HUES48 (cell line): Measurements from ENCODE around the gene CCND3.

Experiments
- H3K27ac ChIP-seq: one replicate; pipeline ENCODE4 v1.7.0; 2013; ENCODE audit warnings: low read depth, low read length, inconsistent platforms
- H3K27me3 ChIP-seq: 2 replicates; pipeline ENCODE4 v1.6.1; 2013; ENCODE audit warnings: mild to moderate bottlenecking, low read length; ENCODE audit not compliant: control insufficient read depth, insufficient read depth
- H3K36me3 ChIP-seq: 2 replicates; pipeline ENCODE4 v1.6.1; 2013; ENCODE audit warnings: low read length; ENCODE audit not compliant: control insufficient read depth, insufficient read depth
- H3K4me1 ChIP-seq: 2 replicates; pipeline ENCODE4 v1.6.1; 2013; ENCODE audit warnings: mild to moderate bottlenecking, low read length; ENCODE audit not compliant: control insufficient read depth, insufficient read depth
- H3K4me3 ChIP-seq: 2 replicates; pipeline ENCODE4 v1.5.1; 2013; ENCODE audit warnings: mild to moderate bottlenecking, low read depth, low read length
- H3K9ac ChIP-seq: 2 replicates; pipeline ENCODE4 v1.6.1; 2013; ENCODE audit warnings: mild to moderate bottlenecking, low read depth, low read length, moderate library complexity
- H3K9me3 ChIP-seq: 2 replicates; pipeline ENCODE4 v1.6.1; 2013; ENCODE audit warnings: low read length; ENCODE audit not compliant: control insufficient read depth, insufficient read depth

Gene CCND3

DNA sequence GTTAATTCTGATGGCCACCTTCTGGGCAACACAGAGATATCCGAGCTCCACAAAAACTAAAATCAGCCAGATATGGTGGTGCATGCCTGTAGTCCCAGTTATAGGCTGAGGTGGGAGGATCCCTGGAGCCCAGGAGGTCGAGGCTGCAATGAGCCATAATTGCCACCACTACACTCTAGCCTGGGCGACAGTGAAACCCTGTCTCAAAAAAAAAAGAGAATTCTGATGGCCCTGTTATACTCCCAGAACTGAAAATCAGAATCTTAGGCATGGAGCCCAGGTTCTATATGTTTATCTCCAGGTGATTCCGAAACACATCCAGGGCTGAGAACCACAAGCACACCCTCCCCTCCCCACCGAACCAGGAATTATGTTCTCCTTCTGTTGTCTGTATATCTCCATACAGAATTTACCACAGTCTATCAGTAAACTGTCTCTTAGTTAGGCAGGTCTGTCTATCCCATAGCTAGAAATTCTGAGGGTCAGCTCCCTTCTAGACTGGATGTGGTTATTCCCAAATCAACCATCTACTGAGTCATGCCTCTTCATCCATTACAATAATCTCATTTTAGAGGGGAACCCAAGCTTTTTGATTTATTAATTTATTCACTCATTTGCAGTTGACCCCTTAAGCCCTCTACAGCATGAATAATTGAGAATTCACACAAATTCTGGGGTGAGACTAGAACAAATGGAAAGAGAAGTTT is 24.8 kb upstream of the CCND3 start:
- Histone ChIP-seq H3K27ac (peak overlapping the region; percentile 94), H3K9ac (peak overlapping the region; percentile 44), H3K36me3 (no peaks in the 10 kb centered on the region), H3K4me1 (peaks cover 40% of the 10 kb centered on the region), H3K27me3 (no peaks in the 10 kb centered on the region), H3K4me3 (no peak overlapping the region), H3K9me3 (no peaks in the 10 kb centered on the region)

DNA sequence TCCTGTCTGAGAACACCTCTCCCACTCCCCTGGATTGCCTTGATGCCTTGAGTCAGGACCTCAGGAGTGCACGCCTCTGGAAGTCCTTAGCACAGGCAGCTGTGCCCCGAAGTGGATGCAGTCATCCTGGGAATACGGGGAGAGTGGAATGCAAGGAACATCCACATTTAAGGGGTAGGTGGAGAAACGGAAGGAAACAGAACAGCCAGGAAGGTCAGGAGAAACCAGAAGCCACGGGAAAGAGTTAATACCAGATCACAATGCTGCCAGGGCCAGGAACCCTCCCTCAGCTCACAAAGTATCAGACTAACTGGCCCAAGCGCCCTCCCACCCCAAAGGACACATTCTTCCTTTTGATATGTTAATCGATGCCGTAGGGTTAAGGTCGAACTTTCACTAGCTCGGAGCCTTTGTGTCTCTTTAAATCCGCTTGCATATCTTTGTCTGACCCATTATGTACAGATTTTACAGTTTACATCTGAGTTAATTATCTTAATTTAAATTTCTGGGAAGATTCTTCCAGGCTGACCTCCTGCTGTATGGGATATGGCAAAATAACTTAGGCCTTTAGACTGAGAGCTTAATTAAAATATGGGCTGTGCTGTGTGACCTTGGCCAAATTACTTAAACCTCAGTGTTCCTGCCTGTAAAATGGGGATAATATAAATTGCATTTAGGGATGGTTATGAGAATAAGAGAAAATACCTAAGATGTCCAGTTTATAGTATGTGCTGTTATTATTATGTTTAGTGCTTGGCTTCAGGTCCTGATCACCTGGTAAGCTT is 24.0 kb upstream of the CCND3 start:
- H3K4me1 ChIP-seq: peaks cover 40% of the 10 kb centered on the region
- no peaks in the 10 kb centered on the region for H3K36me3 ChIP-seq
- H3K27ac ChIP-seq: peak overlapping the region; percentile 94
- H3K9ac ChIP-seq: peak overlapping the region; percentile 45; the same call in 1 of the 2 replicates
- H3K27me3 ChIP-seq: no peaks in the 10 kb centered on the region
- H3K9me3 ChIP-seq: no peaks in the 10 kb centered on the region
- peak overlapping the region; percentile 39; the same call in 1 of the 2 replicates for H3K4me3 ChIP-seq

DNA sequence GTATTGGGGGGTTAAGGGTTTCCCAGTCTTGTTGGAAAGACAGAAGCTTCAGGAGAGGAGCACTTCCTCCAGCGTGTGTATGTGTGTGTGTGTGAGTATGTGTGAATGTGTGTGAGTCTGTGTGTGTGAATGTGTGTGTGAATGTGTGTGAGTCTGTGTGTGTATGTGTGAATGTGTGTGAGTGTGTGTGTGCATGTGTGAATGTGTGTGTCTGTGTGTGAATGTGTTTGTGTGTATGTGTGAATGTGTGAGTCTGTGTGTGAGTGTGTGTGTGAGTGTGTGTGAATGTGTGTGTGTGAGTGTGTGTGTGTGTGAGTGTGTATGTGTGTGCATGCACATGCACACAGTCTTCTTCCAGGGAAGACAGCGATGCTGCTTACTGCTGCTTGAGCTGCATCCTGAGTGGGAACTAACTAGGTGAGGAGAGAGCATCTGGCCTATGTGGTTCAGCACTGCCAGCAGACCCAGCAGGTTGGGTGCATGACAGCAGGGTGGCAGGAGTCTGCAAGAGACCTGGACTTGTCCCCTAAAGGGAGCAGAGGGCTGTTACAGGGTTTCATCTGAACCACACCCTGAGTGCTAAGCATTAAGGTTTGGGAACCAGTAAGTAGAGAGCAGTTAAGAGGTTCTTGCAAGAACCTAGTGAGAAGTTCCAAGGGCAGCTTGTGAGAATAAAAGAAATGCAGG is 22.7 kb upstream of the CCND3 start:
- Histone ChIP-seq H3K9ac (no peak overlapping the region), H3K36me3 (no peaks in the 10 kb centered on the region), H3K4me1 (peaks cover 40% of the 10 kb centered on the region), H3K4me3 (no peak overlapping the region), H3K27me3 (no peaks in the 10 kb centered on the region), H3K9me3 (no peaks in the 10 kb centered on the region), H3K27ac (no peak overlapping the region)

DNA sequence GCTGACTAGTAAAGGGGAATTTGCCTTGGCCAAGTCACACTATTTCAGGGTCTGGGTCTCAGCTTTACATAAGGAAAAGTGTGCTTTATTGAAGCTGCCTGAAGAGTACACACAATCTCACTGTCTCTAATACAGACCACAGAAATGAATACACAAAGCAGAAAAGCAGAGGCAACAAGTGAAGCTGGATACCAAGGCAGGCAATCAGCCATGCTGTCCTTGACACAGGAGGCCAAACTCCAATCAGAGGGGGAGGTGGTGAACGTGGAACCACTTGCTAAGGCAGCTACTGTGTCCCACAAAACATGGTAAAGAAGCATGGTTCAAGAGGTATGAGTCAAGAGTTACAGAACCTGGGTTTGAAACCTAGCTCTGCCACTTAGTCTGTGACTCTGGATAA is 21.8 kb upstream of the CCND3 start:
- no peak overlapping the region for H3K9ac ChIP-seq
- H3K27me3 ChIP-seq: no peaks in the 10 kb centered on the region
- H3K4me1 ChIP-seq: peaks cover 40% of the 10 kb centered on the region
- H3K9me3 ChIP-seq: no peaks in the 10 kb centered on the region
- no peak overlapping the region for H3K27ac ChIP-seq
- no peaks in the 10 kb centered on the region for H3K36me3 ChIP-seq
- no peak overlapping the region for H3K4me3 ChIP-seq

DNA sequence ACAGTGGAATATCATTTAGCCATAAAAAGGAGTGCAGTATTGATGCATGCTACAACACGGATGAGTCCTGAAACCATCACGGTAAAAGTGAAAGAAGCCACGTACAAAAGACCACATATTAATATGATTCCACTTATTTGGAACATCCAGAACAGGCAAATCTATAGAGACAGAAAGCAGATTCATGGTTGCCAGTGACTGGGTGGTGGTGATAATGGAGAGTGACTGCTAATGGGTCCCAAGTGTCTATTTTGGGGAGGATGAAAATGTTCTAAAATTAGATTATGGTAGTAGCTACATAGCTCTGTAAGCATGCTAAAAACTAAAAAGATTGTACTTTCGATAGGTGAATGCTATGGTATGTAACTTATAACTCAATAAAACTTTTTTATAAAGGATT is 18.4 kb upstream of the CCND3 start:
- H3K27me3 ChIP-seq: no peaks in the 10 kb centered on the region
- H3K9me3 ChIP-seq: no peaks in the 10 kb centered on the region
- no peak overlapping the region for H3K27ac ChIP-seq
- H3K4me3 ChIP-seq: no peak overlapping the region
- H3K9ac ChIP-seq: no peak overlapping the region
- H3K4me1 ChIP-seq: peaks cover 12% of the 10 kb centered on the region
- H3K36me3 ChIP-seq: no peaks in the 10 kb centered on the region

DNA sequence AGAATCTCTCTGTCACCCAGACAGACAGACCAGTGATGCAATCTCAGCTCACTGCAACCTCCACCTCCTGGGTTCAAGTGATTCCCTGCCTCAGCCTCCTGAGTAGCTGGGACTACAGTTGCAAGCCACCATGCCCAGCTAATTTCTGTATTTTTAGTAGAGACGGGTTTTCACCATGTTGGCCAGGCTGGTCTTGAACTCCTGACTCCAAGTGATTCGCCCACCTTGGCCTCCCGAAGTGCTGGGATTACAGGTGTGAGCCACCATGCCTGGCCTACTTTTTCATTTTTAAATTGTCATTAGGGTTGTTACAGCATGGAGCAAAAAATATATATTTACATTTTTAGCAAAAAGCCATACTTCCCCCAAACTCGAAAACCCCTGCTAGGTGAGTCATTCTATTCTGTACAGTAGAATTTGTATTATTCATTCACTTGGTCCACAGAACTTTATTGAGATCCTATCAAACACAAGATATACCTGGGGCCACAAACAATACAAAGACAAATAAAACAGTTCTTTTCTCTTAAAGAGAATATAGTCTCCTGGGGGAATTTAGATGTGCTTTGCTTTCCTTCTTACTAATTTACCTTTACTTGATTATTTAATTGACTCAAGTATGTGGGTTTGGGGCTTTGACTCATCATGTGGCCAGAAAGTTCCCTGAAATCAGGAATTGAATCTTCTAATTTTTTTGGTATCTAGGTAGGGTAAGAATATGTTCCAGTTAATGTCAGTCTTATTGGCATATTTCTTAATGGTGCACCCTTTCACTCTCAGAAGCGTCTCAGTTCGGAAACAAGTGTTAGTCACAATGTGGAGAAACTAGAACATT is 16.6 kb upstream of the CCND3 start:
- Histone ChIP-seq H3K9ac (no peak overlapping the region), H3K27ac (no peak overlapping the region), H3K4me1 (no peaks in the 10 kb centered on the region)

DNA sequence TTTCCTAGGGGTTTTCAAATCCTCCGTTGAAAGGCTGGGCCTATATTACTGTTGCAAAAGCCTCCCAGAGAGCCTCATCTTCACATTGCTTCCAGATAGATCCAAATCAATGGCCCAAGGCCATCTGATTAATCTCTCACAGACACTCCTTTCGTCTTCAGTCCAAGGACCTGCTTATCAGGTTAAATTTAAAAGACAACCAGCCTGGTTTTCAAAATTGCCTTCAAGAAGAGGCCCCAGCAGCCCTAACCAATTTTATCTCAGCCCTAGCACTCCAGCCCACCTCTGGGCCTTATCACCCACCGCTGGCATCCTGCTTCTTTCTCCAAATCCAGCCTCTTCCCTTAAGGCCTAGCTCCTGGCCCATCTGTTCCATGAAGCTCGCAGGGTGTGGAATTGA is 15.5 kb upstream of the CCND3 start:
- Histone ChIP-seq H3K4me1 (no peaks in the 10 kb centered on the region), H3K9ac (no peak overlapping the region), H3K27ac (no peak overlapping the region), H3K27me3 (no peaks in the 10 kb centered on the region), H3K4me3 (no peak overlapping the region), H3K36me3 (no peaks in the 10 kb centered on the region), H3K9me3 (no peaks in the 10 kb centered on the region)

More for the DNA sequence above, 16.6 kb upstream of the CCND3 start:
- no peaks in the 10 kb centered on the region for H3K27me3 ChIP-seq
- H3K36me3 ChIP-seq: no peaks in the 10 kb centered on the region
- no peak overlapping the region for H3K4me3 ChIP-seq
- no peaks in the 10 kb centered on the region for H3K9me3 ChIP-seq

DNA sequence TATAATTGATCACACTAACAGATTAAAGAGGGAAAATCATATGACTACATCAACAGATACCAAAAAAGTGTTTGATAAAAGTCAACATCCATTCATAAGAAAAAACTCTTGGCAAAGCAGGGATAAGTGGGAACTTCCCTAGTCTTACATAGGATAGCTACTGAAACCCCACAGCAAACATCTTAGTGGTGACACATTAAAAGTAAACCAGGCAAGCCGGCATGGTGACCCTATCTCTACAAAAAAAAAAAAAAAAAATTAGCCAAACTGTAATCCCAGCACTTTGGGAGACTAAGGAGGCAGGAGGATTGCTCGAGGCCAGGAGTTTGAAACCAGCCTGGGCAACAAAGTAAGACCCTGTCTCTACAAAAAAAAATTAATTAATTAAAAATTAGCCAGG is 13.8 kb upstream of the CCND3 start:
- Histone ChIP-seq H3K9ac (no peak overlapping the region), H3K4me3 (no peak overlapping the region), H3K27me3 (no peaks in the 10 kb centered on the region), H3K27ac (no peak overlapping the region), H3K36me3 (no peaks in the 10 kb centered on the region), H3K9me3 (no peaks in the 10 kb centered on the region), H3K4me1 (no peaks in the 10 kb centered on the region)

DNA sequence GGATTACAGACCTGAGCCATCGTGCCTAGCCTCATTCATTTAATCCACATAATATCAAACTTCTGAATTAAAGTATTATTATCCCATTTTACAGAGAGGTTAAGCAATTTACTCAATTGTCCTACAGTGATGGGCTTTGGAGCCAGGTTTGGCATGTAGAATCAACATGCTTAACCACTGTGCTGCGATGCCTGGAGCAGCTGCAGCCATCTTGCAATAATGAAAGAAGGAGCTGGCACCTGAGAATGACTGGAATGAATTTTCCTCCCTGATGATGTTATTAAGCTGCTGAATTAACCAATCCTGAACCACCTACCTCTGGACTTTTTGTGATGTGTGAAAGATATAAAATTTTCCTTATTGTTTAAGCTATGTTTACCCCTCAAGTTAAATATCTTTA is 13.1 kb upstream of the CCND3 start:
- Histone ChIP-seq H3K36me3 (no peaks in the 10 kb centered on the region), H3K4me1 (no peaks in the 10 kb centered on the region), H3K9ac (no peak overlapping the region), H3K9me3 (no peaks in the 10 kb centered on the region), H3K27ac (no peak overlapping the region), H3K27me3 (no peaks in the 10 kb centered on the region), H3K4me3 (no peak overlapping the region)

DNA sequence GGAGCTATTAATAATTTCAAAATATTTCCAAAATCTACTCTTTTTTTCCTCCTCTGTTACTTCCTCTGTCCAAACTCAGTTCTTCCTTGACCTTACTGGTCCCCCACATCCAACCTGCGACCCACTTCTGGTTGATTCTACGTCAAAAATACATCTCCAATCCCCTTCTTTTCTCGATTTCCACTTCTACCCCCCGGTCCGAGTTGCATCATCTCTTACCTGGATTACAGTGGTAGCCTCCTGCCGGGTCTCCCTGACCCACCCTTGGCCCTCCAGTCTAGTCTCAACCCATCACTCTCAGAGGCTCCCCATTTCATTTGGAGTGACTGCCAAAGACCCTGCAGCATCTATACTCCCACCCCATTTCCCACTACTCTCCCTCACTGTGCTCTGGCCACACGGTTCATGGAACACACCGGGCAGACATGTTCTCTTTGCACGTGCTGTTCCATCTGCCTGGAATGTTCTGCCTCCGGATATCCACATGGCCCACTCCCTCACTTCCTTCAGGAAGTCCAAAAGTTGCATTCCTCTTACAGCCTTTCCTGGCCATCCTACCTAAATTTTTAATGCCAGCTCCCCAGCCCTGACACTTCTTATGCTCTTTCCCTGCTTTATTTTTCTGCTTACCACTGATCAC is 6.1 kb upstream of the CCND3 start:
- H3K27me3 ChIP-seq: no peaks in the 10 kb centered on the region
- no peak overlapping the region for H3K9ac ChIP-seq

More for the DNA sequence above, 6.1 kb upstream of the CCND3 start:
- H3K9me3 ChIP-seq: no peaks in the 10 kb centered on the region
- no peaks in the 10 kb centered on the region for H3K4me1 ChIP-seq
- H3K36me3 ChIP-seq: no peaks in the 10 kb centered on the region
- H3K4me3 ChIP-seq: no peak overlapping the region
- H3K27ac ChIP-seq: no peak overlapping the region
